Measurements from ENCODE around the gene QRFPR. TPM values are rescaled to one million over a fixed set of nuclear protein-coding genes. Genes with fewer than 3 reads are reported as not detected.
"Not testable (repeated sequence)": the region's sequence is repeated elsewhere in the genome, so short reads cannot be mapped to it uniquely, and the experiment has no call there.

The QRFPR gene
- total RNA-seq = not detected

GRCh38 chr4:121380776-121381462, at the start of gene QRFPR:
Gene QRFPR (minus strand): TSS chr4:121381018. CDS start chr4:121380647, 371 bp downstream.
- no peak for DNase-seq (ENCODE audit: low read depth in 2 of 3, low spot score in 2 of 3)

GRCh38 chr4:121428721-121429120, 47.9 kb upstream of the QRFPR start:
- no peak for DNase-seq (ENCODE audit: low read depth in 2 of 3, low spot score in 2 of 3)

- peak in 1 of 3 donors; percentile 7 for DNase-seq (ENCODE audit: low read depth in 2 of 3, low spot score in 2 of 3)
Observed at GRCh38 chr4:121421594-121421993, 40.8 kb upstream of the QRFPR start.

GRCh38 chr4:121411151-121411744, 30.4 kb upstream of the QRFPR start:
- no peak for DNase-seq (ENCODE audit: low read depth in 2 of 3, low spot score in 2 of 3)

- not testable (repeated sequence) for DNase-seq (ENCODE audit: low read depth in 2 of 3, low spot score in 2 of 3)
Observed at GRCh38 chr4:121408567-121408966, 27.7 kb upstream of the QRFPR start.

GRCh38 chr4:121400632-121401031, 19.8 kb upstream of the QRFPR start:
- no peak for DNase-seq (ENCODE audit: low read depth in 2 of 3, low spot score in 2 of 3)

GRCh38 chr4:121397941-121398601, 17.3 kb upstream of the QRFPR start:
- no peak for DNase-seq (ENCODE audit: low read depth in 2 of 3, low spot score in 2 of 3)

GRCh38 chr4:121397434-121397833, 16.6 kb upstream of the QRFPR start:
- no peak for DNase-seq (ENCODE audit: low read depth in 2 of 3, low spot score in 2 of 3)

GRCh38 chr4:121392426-121393086, 11.7 kb upstream of the QRFPR start:
- DNase-seq (ENCODE audit: low read depth in 2 of 3, low spot score in 2 of 3) = no peak

- no peak for DNase-seq (ENCODE audit: low read depth in 2 of 3, low spot score in 2 of 3)
Observed at GRCh38 chr4:121390335-121390734, 9.5 kb upstream of the QRFPR start.

GRCh38 chr4:121379276-121379675, 1.5 kb downstream of the QRFPR start:
- no peak for DNase-seq (ENCODE audit: low read depth in 2 of 3, low spot score in 2 of 3)

GRCh38 chr4:121377076-121377475, 3.7 kb downstream of the QRFPR start:
- DNase-seq (ENCODE audit: low read depth in 2 of 3, low spot score in 2 of 3) = no peak

GRCh38 chr4:121376556-121376955, 4.3 kb downstream of the QRFPR start:
- no peak for DNase-seq (ENCODE audit: low read depth in 2 of 3, low spot score in 2 of 3)

- no peak for DNase-seq (ENCODE audit: low read depth in 2 of 3, low spot score in 2 of 3)
Observed at GRCh38 chr4:121376097-121376496, 4.7 kb downstream of the QRFPR start.

GRCh38 chr4:121375262-121375661, 5.6 kb downstream of the QRFPR start:
- DNase-seq (ENCODE audit: low read depth in 2 of 3, low spot score in 2 of 3) = no peak

GRCh38 chr4:121373841-121374240, 7.0 kb downstream of the QRFPR start:
- no peak for DNase-seq (ENCODE audit: low read depth in 2 of 3, low spot score in 2 of 3)

- DNase-seq (ENCODE audit: low read depth in 2 of 3, low spot score in 2 of 3) = peak in 2 of 3 donors; percentile 30 to 81
Observed at GRCh38 chr4:121370729-121371325, 10.0 kb downstream of the QRFPR start.

GRCh38 chr4:121360495-121360894, 20.3 kb downstream of the QRFPR start:
- DNase-seq (ENCODE audit: low read depth in 2 of 3, low spot score in 2 of 3) = no peak

- DNase-seq (ENCODE audit: low read depth in 2 of 3, low spot score in 2 of 3) = no peak
Observed at GRCh38 chr4:121358473-121358872, 22.3 kb downstream of the QRFPR start.

- DNase-seq (ENCODE audit: low read depth in 2 of 3, low spot score in 2 of 3) = peak in 1 of 3 donors; percentile 67
Observed at GRCh38 chr4:121353213-121353612, 27.6 kb downstream of the QRFPR start.

GRCh38 chr4:121344098-121344497, 36.7 kb downstream of the QRFPR start:
- no peak for DNase-seq (ENCODE audit: low read depth in 2 of 3, low spot score in 2 of 3)

All from hematopoietic multipotent progenitor cell (in vitro differentiated cells).